NCI-H146 (cell line): ENCODE data around the gene OXCT1.
"Not testable (repeated sequence)": the region's sequence is repeated elsewhere in the genome, so short reads cannot be mapped to it uniquely, and the experiment has no call there.

Experiments used
- DNase-seq: peaks from one replicate; lab custom pipeline; 2025; lab: John Stamatoyannopoulos, UW

OXCT1 gene

DNA sequence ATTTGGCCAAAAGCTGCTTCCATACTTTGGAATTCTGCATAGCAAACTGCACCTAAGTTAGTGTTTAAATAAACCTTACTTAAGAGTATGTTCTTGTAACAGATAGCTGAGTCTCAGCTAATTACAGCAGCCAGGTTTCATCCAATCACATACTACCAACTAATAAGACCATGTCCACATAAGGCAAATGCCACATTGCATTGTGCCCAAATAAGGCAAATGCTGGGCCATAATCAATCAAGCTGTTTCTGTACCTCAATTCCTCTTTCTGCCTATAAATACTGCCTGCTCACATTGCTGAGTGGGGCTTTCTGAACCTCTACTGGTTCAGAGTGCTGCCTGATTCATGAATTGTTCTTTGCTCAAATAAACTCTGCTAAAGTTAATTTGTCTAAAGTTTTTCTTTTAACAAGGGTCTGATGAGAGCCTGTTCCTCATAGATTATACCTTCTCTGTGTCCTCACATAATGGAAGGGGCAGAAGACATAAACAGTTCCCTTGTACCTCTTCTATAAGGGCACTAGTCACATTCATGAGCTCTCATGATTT lies 4.4 kb upstream of the OXCT1 start:
- DNase-seq: no peak

- DNase-seq: no peak
Measured at GRCh38 chr5:41871852-41872251, 1.6 kb upstream of the OXCT1 start.

DNA sequence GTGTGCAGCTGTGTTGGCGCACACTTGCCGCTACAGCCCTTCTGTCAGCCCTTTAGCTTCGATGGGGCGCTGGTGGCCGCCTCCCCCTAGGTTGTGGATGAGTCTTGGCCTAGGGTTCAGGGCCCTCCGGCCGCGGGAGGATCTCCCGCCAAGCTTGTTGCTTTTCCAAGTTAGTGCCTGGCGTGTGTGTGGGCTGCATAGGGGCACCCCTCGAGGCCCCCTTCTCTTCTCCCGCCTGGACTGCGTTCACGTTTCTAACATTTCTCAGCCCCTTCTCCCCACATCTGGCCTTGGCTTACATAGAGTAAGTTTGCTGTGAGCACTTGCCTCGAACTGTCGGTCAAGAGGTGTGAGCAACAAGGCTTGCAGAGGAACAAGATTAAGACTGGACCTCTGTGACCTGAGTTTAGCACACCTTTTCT lies 413 bp upstream of the OXCT1 start:
- DNase-seq: no peak

DNA sequence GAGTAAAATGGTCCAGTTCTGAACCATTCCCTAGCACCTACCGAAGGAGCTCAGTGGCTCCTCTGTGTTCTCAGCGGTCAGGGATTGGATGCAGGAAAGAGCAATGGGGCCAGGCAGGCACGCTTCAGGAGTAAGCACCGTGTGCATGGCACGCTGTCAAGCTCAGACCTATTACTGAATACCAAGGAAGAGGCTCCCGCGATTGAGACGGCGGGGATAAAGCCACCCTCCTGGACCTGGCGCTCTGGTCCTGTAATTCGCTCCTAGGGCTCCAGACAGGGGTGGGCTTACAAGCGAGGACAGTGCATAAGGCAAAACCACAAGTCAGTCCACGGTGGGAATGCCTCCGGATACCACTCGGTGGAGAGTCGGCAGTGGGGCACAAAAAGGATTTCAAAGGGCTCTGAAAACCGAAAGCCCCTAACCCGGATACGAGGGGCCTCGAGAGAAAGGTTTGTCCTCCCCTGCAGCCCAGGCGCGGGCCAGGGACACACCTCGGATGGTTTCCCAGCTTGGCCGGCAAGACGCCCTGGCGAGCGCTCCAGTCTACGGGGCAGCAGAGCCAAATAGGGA lies 988 bp downstream of the OXCT1 start:
- peak; percentile 59 for DNase-seq

- DNase-seq: no peak
Measured at GRCh38 chr5:41863871-41864486, 6.2 kb downstream of the OXCT1 start.

DNA sequence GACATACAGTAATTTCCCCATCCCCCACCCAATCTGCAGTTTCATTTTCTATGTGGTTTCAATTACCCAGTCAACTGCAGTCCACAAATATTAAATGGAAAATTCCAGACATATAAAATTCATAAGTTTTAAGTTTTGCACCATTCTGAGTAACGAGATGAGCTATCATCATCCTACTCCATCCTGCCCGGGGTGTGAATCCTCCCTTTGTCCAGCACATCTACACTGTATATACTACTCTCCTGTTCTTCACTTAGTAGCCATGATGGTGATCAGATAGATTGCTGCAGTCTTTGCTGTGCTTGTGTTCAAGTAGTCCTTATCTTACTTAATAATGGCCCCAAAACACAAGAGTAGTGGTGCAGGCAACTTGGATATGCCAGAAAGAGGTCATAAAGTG lies 11.3 kb downstream of the OXCT1 start:
- DNase-seq: no peak

DNA sequence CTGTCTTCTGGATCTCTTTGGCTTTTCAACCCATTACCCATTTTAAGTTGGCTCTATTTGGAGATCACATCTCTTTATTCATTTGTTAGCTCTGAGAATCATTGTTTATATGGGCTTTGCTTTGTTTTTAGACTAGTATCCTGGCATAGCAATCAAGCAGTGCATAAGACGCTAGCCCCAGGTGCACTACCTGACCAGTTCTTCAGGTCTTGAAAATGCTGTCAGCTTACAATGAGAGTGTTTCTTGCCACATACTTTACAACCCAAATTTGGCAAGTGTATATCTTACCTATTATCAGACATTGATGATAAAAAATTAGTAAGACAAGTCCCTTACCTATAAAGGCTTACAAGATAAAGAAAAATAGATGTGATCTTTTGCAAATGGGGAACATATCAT lies 12.2 kb downstream of the OXCT1 start:
- DNase-seq: no peak

DNA sequence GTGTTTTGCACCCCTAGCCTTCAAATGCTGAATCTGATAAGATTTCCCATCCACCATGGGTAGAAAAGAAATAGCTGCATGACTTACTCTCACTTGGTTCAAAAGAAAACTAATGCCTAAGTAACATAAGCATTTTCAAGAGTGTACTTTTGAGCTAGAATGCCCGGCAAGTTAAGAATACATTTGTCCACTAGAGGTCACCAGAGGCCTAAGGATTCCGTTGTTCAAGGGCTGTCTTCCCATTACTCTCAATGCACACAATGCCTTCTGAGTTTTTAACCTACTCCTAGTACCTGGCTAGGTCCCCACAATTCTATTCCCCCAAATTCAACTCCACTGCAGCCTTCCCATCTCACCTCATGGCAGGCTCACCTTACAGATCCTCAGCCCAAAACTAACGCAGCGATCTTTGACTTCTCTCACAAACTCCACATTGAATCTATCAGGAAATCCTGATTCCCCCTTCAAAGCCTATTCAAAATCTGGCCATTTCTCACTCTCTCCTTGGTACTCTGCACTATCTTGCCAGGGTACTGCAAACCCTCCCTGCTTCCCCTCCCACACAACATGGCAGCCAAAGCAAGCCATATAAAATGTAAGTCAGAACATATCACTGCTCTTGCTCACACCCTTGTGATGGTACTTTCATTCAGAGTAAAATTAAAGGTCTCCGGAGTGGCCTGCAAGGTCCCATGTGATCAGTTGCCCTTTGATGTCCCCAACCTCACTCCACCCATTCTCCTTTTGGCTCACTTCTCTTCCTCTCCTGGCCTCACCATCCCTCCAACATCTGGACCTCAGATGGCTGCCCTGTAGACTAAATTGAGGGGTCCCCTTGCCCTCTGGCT lies 13.4 kb downstream of the OXCT1 start:
- peak; percentile 57 for DNase-seq

DNA sequence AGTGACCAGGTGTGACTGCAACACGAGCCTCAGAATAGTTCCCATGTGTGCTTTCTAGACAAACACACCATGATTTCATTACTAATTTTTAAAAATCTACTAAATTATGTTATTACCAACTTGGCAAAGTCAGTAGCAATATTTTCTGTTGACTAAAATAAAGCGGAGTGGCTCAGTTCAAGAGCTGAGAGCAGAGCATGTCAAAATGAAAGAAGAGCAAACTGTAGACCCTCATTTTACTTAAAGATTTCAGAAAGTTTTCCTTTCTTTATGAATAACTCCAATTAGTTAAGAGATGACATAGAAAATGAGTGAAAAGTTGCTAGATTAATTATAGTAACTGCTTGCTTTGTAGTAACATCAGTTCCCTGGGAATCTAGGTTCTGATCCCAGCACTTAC lies 17.9 kb downstream of the OXCT1 start:
- DNase-seq: no peak

DNA sequence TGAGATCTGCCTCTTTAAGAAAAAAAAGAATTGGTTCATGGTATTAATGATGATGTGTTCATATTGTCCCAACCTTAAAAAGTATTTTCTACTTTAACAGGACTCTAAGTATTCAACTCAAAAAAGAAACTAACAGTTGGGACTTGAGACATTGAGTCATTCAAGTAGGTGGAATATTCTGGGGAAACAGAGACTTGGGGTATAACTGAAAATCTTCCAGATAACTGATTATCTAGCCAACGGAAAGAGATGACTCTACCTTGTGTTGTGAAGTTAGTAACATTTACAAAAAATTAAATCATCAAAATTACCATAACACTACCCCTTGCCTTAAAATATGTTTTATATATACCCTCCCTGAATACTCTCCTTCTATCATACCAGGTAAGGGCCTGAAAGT lies 19.1 kb downstream of the OXCT1 start:
- DNase-seq: no peak

DNA sequence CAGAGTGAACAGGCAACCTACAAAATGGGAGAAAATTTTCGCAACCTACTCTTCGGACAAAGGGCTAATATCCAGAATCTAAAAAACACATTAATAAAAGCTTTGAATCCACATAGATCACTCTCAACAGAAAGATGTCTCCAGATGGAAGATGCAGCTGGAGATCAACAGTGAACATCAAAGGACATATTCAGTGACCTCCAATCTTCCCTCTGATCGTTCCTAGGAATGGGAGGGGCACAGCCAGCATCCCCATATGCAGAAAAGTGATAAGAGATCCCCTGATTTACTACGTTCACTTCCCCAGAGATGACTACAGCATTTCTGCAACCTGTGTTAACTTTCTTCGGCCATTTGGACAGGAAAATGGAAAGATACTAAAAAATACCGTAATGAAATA lies 21.2 kb downstream of the OXCT1 start:
- no peak for DNase-seq

GRCh38 chr5:41845751-41846150 lies 24.5 kb downstream of the OXCT1 start:
- DNase-seq: not testable (repeated sequence)

- DNase-seq: no peak
Measured at GRCh38 chr5:41844502-41844901, 25.7 kb downstream of the OXCT1 start.

GRCh38 chr5:41843456-41844370 lies 26.5 kb downstream of the OXCT1 start:
- peak; percentile 69 for DNase-seq

DNA sequence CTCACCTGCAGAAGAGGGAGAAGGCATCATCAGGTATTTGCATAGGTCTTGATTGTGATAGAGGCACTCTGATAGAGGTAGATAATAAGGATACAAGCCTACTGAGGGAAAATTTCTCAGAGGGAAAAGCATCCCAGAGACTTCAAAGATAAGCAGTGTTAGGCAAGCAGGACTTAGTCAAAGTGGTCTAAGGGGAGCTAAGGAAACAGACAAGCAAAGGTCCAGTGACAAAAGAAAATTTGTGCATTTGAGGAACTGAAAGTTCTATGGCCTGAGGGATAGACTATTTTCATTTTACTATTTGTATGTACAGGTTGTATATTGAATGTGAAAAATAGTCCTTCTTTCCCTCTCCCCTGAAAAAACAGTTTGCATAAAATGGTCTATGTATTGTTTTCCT lies 27.4 kb downstream of the OXCT1 start:
- DNase-seq: no peak

DNA sequence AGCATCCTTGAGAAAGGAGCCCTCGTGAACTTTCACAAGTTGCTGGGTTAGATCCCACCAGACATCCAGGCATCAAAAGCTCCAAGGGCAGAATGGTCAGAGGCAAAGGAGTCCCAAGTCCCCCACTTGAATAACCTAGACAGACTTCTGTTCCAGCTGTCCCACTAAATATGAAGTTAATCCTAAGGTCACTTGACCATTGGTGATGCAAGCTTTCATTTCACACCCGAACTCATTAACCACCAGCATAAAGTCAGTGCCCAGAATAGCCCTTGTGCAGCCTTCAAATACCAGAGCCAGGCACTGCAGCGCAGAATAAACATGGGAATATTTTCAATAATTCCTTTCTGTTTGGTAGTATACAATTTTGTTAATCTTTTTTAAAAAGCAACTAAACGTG lies 28.9 kb downstream of the OXCT1 start:
- DNase-seq: no peak

DNA sequence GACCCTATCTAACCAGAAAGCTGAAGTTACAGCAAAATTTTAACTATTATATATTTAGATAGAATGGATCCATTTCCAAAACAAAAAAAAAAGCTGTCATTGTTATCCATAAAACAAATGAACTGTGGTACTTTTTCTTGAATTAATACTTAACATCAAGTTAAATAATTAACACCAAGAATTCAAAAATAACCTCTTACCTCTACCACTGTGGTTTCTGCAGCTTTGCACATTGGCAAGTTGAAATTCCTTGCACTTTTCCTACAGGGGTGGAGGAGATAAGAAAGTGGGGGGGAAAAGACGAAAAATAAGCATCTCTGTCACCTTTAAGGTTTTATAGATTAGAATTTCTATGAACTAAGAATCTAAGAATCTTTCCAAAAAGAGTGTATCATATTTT lies 30.0 kb downstream of the OXCT1 start:
- DNase-seq: no peak

- no peak for DNase-seq
Measured at GRCh38 chr5:41837793-41838192, 32.4 kb downstream of the OXCT1 start.

DNA sequence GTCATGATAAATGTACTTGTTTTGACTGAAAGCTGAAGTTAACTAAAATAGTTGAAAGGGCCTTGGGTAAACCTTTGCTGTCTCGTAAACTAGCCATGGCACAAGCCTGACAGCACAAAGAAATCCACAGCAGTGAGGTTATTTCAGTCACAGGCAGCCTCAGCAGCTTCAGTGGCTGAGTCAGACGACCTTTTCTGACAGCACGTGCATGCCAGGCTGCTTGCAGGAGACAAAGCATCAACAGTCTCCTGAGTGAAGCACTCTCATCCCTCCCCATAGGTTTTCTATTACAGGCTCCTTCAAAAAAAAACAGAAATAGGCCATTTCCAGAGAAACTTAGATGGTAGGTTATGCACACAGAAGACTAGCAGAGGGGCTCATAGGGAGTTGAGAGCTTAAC lies 34.6 kb downstream of the OXCT1 start:
- DNase-seq: no peak

GRCh38 chr5:41834506-41834905 lies 35.7 kb downstream of the OXCT1 start:
- peak; percentile 5 for DNase-seq

GRCh38 chr5:41832430-41832829 lies 37.8 kb downstream of the OXCT1 start:
- no peak for DNase-seq

DNA sequence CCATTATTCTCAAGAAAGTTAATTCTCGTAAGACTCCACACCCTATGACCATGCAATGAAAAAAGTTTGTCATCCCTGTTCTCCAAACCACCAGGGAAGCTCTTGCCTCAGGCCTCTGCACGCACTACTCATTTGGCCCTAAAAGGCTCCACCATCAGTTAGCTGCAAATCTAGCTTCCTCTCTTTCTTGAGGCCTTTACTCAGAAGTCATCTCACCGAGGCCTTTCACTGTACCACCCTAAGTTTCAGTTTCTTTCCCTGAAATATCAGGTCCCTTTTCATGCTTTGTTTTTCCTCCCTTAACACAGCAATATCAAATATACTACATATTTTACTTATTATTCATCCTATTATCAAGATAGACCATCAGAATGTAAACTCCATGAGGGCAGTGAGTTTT lies 39.1 kb downstream of the OXCT1 start:
- no peak for DNase-seq
